GM12878 (cell line): ENCODE results near the gene ASIC2. TPM values are rescaled to one million over a fixed set of nuclear protein-coding genes. Genes with fewer than 3 reads are reported as not detected.

ENCODE experiments used
- ATAC-seq: fragments of 200-7000 bp; cut with Tn5 transposase; 3 replicates; pipeline ENCODE4 v1.9.1; 2020; ENCODE audit warnings: mild to moderate bottlenecking, moderate library complexity
- BruUV-seq: library from RNA; stranded (reverse); fragments of 400-500 nt; replicated peaks from 2 replicates; lab custom pipeline; 2021; lab: Mats Ljungman, UMichigan
- CTCF ChIA-PET: fragments of 300-600 bp; sonication (Branson Sonifier 250); formaldehyde crosslinking; extraction: SDS; loops from one replicate; lab custom pipeline; 2021; ENCODE audit warnings: inconsistent platforms; lab: Yijun Ruan, JAX
- POLR2A ChIA-PET: fragments of 350-600 bp; formaldehyde crosslinking; extraction: SDS; loops from one replicate; lab custom pipeline; 2021; ENCODE audit warnings: inconsistent platforms; lab: Charles Lee
- RAD21 ChIA-PET: fragments of 300-600 bp; sonication (Branson Sonifier 250); formaldehyde crosslinking; loops from one replicate; lab custom pipeline; 2023; ENCODE audit warnings: antibody characterized with exemption; ENCODE audit not compliant: unreplicated experiment; lab: Charles Lee
- SMC1A ChIA-PET: fragments of 300-600 bp; sonication (Branson Sonifier 250); formaldehyde crosslinking; loops from one replicate; lab custom pipeline; 2023; ENCODE audit not compliant: unreplicated experiment, uncharacterized antibody; lab: Charles Lee
- DNase-seq: peaks from one replicate; pipeline ENCODE4 v3.0.0-alpha.2; 2011; ENCODE audit warnings: low read depth, low spot score
- FAIRE-seq: peaks from 3 replicates; lab custom pipeline; 2011; peaks lifted over from hg19 to GRCh38; lab: Jason Lieb, UNC
- H2AFZ ChIP-seq: 2 replicates; pipeline ENCODE4 v1.6.0; 2011; ENCODE audit warnings: low read depth, low read length, control low read depth; ENCODE audit not compliant: control insufficient read depth
- H3K27ac ChIP-seq: 2 replicates; pipeline ENCODE4 v1.5.1; 2011; ENCODE audit warnings: control low read depth; ENCODE audit not compliant: control insufficient read depth, insufficient read depth
- H3K27me3 ChIP-seq, 2 experiments: replicated peaks in 1 of 2; 2 replicates each; pipeline versions ENCODE4 v1.6.0 to v1.6.1; 2011; ENCODE audit warnings: low read length in 1 of 2; ENCODE audit not compliant: control insufficient read depth in 2 of 2, insufficient read depth in 2 of 2
- H3K36me3 ChIP-seq, 2 experiments: 2 replicates each; pipeline ENCODE4 v1.5.1; 2011; ENCODE audit warnings: low read length in 1 of 2; ENCODE audit not compliant: control insufficient read depth in 2 of 2, insufficient read depth in 2 of 2
- H3K4me1 ChIP-seq: 2 replicates; pipeline ENCODE4 v1.6.1; 2011; ENCODE audit warnings: mild to moderate bottlenecking, low read length, moderate library complexity, mixed read lengths; ENCODE audit not compliant: control insufficient read depth, insufficient read depth
- H3K4me2 ChIP-seq: 2 replicates; pipeline ENCODE4 v1.6.0; 2011; ENCODE audit warnings: control low read depth; ENCODE audit not compliant: control insufficient read depth, insufficient read depth
- H3K4me3 ChIP-seq: fragments of 200-600 bp; sonication (generic); 2 replicates; pipeline ENCODE4 v1.5.1; 2016
- H3K79me2 ChIP-seq: 2 replicates; pipeline ENCODE4 v1.6.0; 2011; ENCODE audit warnings: low read length; ENCODE audit not compliant: control insufficient read depth, insufficient read depth
- H3K9ac ChIP-seq: 2 replicates; pipeline ENCODE4 v1.8.0; 2011; ENCODE audit warnings: low read length, control low read depth, mixed read lengths; ENCODE audit not compliant: control insufficient read depth, insufficient read depth
- H3K9me3 ChIP-seq: replicated peaks from 3 replicates; pipeline ENCODE4 v1.5.1; 2011; ENCODE audit warnings: mild to moderate bottlenecking, low read length; ENCODE audit not compliant: control insufficient read depth, insufficient read depth
- H4K20me1 ChIP-seq: 2 replicates; pipeline ENCODE4 v1.6.0; 2011; ENCODE audit not compliant: control insufficient read depth, insufficient read depth
- BRCA1 ChIP-seq: IDR thresholded peaks from 2 replicates; pipeline ENCODE4 v1.6.1; 2011; ENCODE audit warnings: low read depth, low read length, improper control_type of control experiment
- CBX5 ChIP-seq: sonication (generic); IDR thresholded peaks from 2 replicates; pipeline ENCODE4 v1.6.1; 2016; ENCODE audit warnings: low read depth, moderate library complexity, mild to moderate bottlenecking, inconsistent platforms
- FOS ChIP-seq: IDR thresholded peaks from 3 replicates; pipeline ENCODE4 v1.6.1; 2011; ENCODE audit warnings: borderline replicate concordance; ENCODE audit not compliant: insufficient read length; ENCODE audit errors: extremely low read depth
- FOXK2 ChIP-seq: fragments of 450-650 bp; IDR thresholded peaks from 2 replicates; pipeline ENCODE4 v1.6.1; 2017; ENCODE audit warnings: mild to moderate bottlenecking, moderate library complexity
- NFYB ChIP-seq: IDR thresholded peaks from 2 replicates; pipeline ENCODE4 v1.6.1; 2011; ENCODE audit warnings: low read depth, mild to moderate bottlenecking, low read length, improper control_type of control experiment, moderate library complexity; ENCODE audit not compliant: insufficient read depth
- RB1 ChIP-seq: fragments of 450-650 bp; formaldehyde crosslinking; IDR thresholded peaks from 2 replicates; pipeline ENCODE4 v1.6.1; 2017; ENCODE audit warnings: mild to moderate bottlenecking, borderline replicate concordance
- RUNX3 ChIP-seq: IDR thresholded peaks from 2 replicates; pipeline ENCODE4 v1.6.1; 2012; ENCODE audit warnings: low read length, inconsistent platforms
- SMARCA5 ChIP-seq: fragments of 450-650 bp; IDR thresholded peaks from 2 replicates; pipeline ENCODE4 v1.6.1; 2017; ENCODE audit warnings: mild to moderate bottlenecking
- WGBS: methylation state at CpG from one replicate; pipeline ENCODE4 v1.1.6; 2016; ENCODE audit warnings: low lambda C conversion rate; ENCODE audit not compliant: insufficient replicate concordance, insufficient coverage; ENCODE audit errors: missing lambda C conversion rate; 5-methylcytosine and 5-hydroxymethylcytosine counted together
- in situ Hi-C: fragments of 300-500 bp; cut with MboI; formaldehyde crosslinking; loops from 9 replicates; pipeline ENCODE4 v1.14.3; 2018; ENCODE audit warnings: mixed read lengths
- intact Hi-C: fragments of 100-400 bp; cut with micrococcal nuclease; formaldehyde crosslinking; loops from one replicate; pipeline ENCODE4 v1.14.2; 2022; ENCODE audit not compliant: unreplicated experiment
- polyA plus RNA-seq, 11 experiments: library from polyadenylated mRNA; depleted of rRNA in 4 of 11; unstranded in 6 of 11; stranded (reverse) in 5 of 11; fragments of >200 nt; fragmentation: Nextera tagmentation in 4 of 11; fragmentation: Illumina TruSeq in 1 of 11; extraction: Ambion mirVana in 4 of 11; extraction: Trizol in 1 of 11; gene quantifications; 1 replicate in 1 of 11; 2 replicates in 10 of 11; pipeline versions ENCODE4 v1.2.1 to v1.2.3, GENCODE V29; 2011 to 2016; ENCODE audit warnings: inconsistent platforms in 2 of 11, missing spikeins in 2 of 11, low read depth in 1 of 11
- total RNA-seq, 4 experiments: library from RNA; depleted of rRNA in 3 of 4; stranded (reverse); fragments of >200 nt in 3 of 4; fragmentation: Illumina TruSeq in 1 of 4; extraction: Trizol in 1 of 4; gene quantifications; 2 replicates each; pipeline versions ENCODE4 v1.2.1 to v1.2.3, GENCODE V29; 2013 to 2021
- TF ChIP-seq, protein P1 (sequence below): IDR thresholded peaks from 2 replicates; pipeline ENCODE4 v1.6.1; 2011; ENCODE audit warnings: borderline replicate concordance, low read depth, mild to moderate bottlenecking, moderate library complexity, mixed read lengths, low read length; ENCODE audit not compliant: insufficient read depth; ENCODE audit errors: extremely low read length
- TF ChIP-seq, protein P2 (sequence below): IDR thresholded peaks from 2 replicates; pipeline ENCODE4 v1.6.1; 2012; ENCODE audit warnings: mild to moderate bottlenecking, low read depth, low read length
- TF ChIP-seq, protein P3 (sequence below), 3 experiments: IDR thresholded peaks in 2 of 3; conservative IDR thresholded peaks in 1 of 3; 2 replicates each; pipeline ENCODE4 v1.5.1; 2011; ENCODE audit warnings: low read depth in 3 of 3, low read length in 3 of 3, mild to moderate bottlenecking in 3 of 3, control low read depth in 2 of 3, moderate library complexity in 2 of 3, inconsistent platforms in 1 of 3, mixed read lengths in 1 of 3; ENCODE audit not compliant: control insufficient read depth in 2 of 3, insufficient read depth in 1 of 3; ENCODE audit errors: extremely low read depth in 1 of 3
- TF ChIP-seq, protein P4 (sequence below): fragments of 450-650 bp; IDR thresholded peaks from 2 replicates; pipeline ENCODE4 v1.6.1; 2017; ENCODE audit warnings: antibody characterized with exemption, mild to moderate bottlenecking, moderate library complexity

The ASIC2 gene
- total and polyA plus RNA-seq, 10 of the 15 experiments (the other 5 are each of a cell fraction or from before 2014, with no cell fraction given) = not detected

DNA sequence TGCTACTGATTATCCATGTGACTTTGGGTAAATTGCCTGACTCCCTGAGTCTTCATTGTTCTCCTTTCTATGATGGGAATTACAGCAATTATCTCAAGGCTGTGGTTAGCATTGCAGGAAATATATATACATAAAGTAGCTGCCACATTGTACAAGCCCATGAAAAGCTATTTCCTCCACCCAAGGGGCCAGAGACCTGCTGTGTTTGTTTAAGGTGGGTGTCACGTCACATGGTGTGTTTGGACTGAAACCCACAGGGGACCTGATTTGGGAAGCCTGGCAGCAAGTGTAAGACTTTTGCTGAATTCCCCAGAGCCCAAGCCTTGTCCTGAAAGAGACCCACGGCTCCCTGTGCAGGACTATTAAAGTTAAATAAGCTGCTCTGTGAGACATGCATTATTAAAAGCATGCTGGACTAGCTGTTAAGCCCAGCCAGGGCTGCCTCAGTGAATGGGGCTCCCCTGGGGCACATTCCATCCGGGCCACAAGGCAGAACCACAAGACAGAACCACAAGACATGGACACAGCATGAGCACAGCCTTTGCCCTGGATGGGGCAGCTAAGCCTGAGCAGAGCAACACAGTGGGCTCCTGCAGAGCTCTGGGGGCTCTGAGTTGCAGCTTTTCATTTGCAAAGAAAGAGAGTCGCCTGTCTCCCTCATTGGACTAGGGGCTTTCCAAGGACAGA lies 152.5 kb downstream of the ASIC2 start:
- DNase-seq (no peak), FAIRE-seq (no peak), ATAC-seq (no peak)
- ChIA-PET RAD21 (no interaction called here), POLR2A (no interaction called here), SMC1A (no interaction called here), CTCF (no interaction called here)
- no peaks in the 10 kb centered on the region for H4K20me1 ChIP-seq
- no peaks in the 10 kb centered on the region for H3K79me2 ChIP-seq
- H3K4me1 ChIP-seq = no peaks in the 10 kb centered on the region
- no peak overlapping the region for H3K4me3 ChIP-seq
- no peak overlapping the region for H3K4me2 ChIP-seq
- H3K9me3 ChIP-seq = no peaks in the 10 kb centered on the region
- no peaks in the 10 kb centered on the region for H3K36me3 ChIP-seq
- 1% methylated on average over 4 of the region's 4 CpGs for WGBS
- no peak overlapping the region for H3K27ac ChIP-seq
- no TSS peak for BruUV-seq
- H3K9ac ChIP-seq = no peak overlapping the region
- in situ Hi-C loops (no loop called here), intact Hi-C loops (no loop called here)
- H2AFZ ChIP-seq = no peak overlapping the region
- no peaks in the 10 kb centered on the region; a peak in 2 of 4 replicates for H3K27me3 ChIP-seq
- TF ChIP-seq FOXK2 = no peak
- no peak for TF ChIP-seq FOS
- no peak for TF ChIP-seq NFYB
- no peak for TF ChIP-seq CBX5
- TF ChIP-seq, protein P1, sequence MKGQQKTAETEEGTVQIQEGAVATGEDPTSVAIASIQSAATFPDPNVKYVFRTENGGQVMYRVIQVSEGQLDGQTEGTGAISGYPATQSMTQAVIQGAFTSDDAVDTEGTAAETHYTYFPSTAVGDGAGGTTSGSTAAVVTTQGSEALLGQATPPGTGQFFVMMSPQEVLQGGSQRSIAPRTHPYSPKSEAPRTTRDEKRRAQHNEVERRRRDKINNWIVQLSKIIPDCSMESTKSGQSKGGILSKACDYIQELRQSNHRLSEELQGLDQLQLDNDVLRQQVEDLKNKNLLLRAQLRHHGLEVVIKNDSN = no peak
- no peak for TF ChIP-seq RUNX3
- no peak for TF ChIP-seq BRCA1
- TF ChIP-seq, protein P2, sequence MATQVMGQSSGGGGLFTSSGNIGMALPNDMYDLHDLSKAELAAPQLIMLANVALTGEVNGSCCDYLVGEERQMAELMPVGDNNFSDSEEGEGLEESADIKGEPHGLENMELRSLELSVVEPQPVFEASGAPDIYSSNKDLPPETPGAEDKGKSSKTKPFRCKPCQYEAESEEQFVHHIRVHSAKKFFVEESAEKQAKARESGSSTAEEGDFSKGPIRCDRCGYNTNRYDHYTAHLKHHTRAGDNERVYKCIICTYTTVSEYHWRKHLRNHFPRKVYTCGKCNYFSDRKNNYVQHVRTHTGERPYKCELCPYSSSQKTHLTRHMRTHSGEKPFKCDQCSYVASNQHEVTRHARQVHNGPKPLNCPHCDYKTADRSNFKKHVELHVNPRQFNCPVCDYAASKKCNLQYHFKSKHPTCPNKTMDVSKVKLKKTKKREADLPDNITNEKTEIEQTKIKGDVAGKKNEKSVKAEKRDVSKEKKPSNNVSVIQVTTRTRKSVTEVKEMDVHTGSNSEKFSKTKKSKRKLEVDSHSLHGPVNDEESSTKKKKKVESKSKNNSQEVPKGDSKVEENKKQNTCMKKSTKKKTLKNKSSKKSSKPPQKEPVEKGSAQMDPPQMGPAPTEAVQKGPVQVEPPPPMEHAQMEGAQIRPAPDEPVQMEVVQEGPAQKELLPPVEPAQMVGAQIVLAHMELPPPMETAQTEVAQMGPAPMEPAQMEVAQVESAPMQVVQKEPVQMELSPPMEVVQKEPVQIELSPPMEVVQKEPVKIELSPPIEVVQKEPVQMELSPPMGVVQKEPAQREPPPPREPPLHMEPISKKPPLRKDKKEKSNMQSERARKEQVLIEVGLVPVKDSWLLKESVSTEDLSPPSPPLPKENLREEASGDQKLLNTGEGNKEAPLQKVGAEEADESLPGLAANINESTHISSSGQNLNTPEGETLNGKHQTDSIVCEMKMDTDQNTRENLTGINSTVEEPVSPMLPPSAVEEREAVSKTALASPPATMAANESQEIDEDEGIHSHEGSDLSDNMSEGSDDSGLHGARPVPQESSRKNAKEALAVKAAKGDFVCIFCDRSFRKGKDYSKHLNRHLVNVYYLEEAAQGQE = no peak
- TF ChIP-seq, protein P3, sequence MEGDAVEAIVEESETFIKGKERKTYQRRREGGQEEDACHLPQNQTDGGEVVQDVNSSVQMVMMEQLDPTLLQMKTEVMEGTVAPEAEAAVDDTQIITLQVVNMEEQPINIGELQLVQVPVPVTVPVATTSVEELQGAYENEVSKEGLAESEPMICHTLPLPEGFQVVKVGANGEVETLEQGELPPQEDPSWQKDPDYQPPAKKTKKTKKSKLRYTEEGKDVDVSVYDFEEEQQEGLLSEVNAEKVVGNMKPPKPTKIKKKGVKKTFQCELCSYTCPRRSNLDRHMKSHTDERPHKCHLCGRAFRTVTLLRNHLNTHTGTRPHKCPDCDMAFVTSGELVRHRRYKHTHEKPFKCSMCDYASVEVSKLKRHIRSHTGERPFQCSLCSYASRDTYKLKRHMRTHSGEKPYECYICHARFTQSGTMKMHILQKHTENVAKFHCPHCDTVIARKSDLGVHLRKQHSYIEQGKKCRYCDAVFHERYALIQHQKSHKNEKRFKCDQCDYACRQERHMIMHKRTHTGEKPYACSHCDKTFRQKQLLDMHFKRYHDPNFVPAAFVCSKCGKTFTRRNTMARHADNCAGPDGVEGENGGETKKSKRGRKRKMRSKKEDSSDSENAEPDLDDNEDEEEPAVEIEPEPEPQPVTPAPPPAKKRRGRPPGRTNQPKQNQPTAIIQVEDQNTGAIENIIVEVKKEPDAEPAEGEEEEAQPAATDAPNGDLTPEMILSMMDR (IDR thresholded peaks at IDR 0.05 in 2 of 3, conservative IDR thresholded peaks at IDR 0.05 in 1 of 3; ENCODE audit: control insufficient read depth in 2 of 3, extremely low read depth in 1 of 3, insufficient read depth in 1 of 3, low read depth in 3 of 3, low read length in 3 of 3) = no peak
- TF ChIP-seq, protein P4, sequence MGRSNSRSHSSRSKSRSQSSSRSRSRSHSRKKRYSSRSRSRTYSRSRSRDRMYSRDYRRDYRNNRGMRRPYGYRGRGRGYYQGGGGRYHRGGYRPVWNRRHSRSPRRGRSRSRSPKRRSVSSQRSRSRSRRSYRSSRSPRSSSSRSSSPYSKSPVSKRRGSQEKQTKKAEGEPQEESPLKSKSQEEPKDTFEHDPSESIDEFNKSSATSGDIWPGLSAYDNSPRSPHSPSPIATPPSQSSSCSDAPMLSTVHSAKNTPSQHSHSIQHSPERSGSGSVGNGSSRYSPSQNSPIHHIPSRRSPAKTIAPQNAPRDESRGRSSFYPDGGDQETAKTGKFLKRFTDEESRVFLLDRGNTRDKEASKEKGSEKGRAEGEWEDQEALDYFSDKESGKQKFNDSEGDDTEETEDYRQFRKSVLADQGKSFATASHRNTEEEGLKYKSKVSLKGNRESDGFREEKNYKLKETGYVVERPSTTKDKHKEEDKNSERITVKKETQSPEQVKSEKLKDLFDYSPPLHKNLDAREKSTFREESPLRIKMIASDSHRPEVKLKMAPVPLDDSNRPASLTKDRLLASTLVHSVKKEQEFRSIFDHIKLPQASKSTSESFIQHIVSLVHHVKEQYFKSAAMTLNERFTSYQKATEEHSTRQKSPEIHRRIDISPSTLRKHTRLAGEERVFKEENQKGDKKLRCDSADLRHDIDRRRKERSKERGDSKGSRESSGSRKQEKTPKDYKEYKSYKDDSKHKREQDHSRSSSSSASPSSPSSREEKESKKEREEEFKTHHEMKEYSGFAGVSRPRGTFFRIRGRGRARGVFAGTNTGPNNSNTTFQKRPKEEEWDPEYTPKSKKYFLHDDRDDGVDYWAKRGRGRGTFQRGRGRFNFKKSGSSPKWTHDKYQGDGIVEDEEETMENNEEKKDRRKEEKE = no peak
- no peak for TF ChIP-seq RB1
- no peak for TF ChIP-seq SMARCA5
